WERI-Rb-1 (cell line): Measurements from ENCODE around the gene TXNL1.

Source experiments
- DNase-seq: peaks from one replicate; pipeline ENCODE4 v3.0.0-alpha.2; 2020
- H3K27ac ChIP-seq: fragments of 250-450 bp; sonication (Bioruptor Pico); 2 replicates; pipeline ENCODE4 v1.5.1; 2020; ENCODE audit warnings: mild to moderate bottlenecking, moderate library complexity
- H3K27me3 ChIP-seq: fragments of 250-450 bp; sonication (Bioruptor Pico); 2 replicates; pipeline ENCODE4 v1.5.1; 2021; ENCODE audit warnings: mild to moderate bottlenecking, low read depth, moderate library complexity; ENCODE audit not compliant: insufficient read depth, severe bottlenecking
- H3K36me3 ChIP-seq: fragments of 250-450 bp; sonication (Bioruptor Pico); 2 replicates; pipeline ENCODE4 v1.5.1; 2020; ENCODE audit warnings: mild to moderate bottlenecking, moderate library complexity
- H3K4me3 ChIP-seq: 2 replicates; pipeline ENCODE4 v1.5.1; 2011; ENCODE audit warnings: low read depth, mild to moderate bottlenecking, control low read depth, low read length
- H3K9me3 ChIP-seq: fragments of 250-450 bp; sonication (Bioruptor Pico); 2 replicates; pipeline ENCODE4 v1.5.1; 2021; ENCODE audit warnings: mild to moderate bottlenecking, moderate library complexity; ENCODE audit not compliant: severe bottlenecking
- CTCF ChIP-seq: IDR thresholded peaks from 2 replicates; pipeline ENCODE4 v1.5.1; 2011; ENCODE audit warnings: low read depth, mild to moderate bottlenecking, control low read depth, inconsistent platforms, low read length

TXNL1 gene

DNA sequence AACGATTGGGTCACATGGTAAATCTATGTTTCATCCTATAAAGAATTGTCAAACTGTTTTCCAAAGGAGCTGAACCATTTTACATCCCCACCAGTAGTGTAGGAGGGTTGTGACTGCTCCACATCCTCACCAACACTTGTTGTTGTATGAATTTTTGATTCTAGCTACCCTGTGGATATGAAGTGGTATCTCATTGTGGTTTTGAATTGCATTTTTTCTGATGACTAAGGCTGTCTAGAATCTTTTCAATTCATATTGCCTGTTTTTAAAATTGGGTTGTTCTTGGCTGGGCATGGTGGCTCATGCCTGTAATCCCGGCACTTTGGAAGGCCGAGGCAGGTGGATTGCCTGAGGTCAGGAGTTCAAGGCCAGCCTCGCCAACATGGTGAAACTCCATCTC, 44.5 kb downstream of the TXNL1 start:
- no peaks in the 10 kb centered on the region for H3K27me3 ChIP-seq
- no peak for DNase-seq
- no peaks in the 10 kb centered on the region; the same call in 1 of the 2 replicates for H3K36me3 ChIP-seq
- H3K4me3 ChIP-seq: no peak overlapping the region
- no peaks in the 10 kb centered on the region for H3K9me3 ChIP-seq
- no peak overlapping the region for H3K27ac ChIP-seq
- no peak for TF ChIP-seq CTCF

DNA sequence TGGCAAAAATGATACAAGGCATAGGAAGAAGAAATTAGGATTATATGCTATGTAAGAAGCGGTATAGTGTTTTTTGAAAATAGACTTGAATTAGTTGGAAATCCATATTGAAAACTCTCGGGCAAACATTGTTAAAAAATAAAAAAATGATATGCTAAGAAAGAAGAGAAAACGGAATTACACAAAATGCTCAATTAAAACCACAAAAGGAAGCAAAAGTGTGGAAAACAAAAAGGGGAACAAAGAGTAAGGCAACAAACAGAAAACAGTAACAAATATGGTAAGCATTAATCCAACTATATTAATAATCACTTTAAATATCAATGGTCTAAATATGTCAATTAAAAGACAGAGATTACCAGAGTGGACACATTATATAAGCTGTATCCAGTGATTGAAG, 58.4 kb downstream of the TXNL1 start:
- TF ChIP-seq CTCF: no peak
- no peak for DNase-seq
- no peak overlapping the region for H3K27ac ChIP-seq
- no peaks in the 10 kb centered on the region for H3K36me3 ChIP-seq
- no peak overlapping the region for H3K4me3 ChIP-seq
- H3K27me3 ChIP-seq: no peaks in the 10 kb centered on the region
- no peaks in the 10 kb centered on the region for H3K9me3 ChIP-seq

- no peak overlapping the region for H3K4me3 ChIP-seq
- TF ChIP-seq CTCF: no peak
- no peaks in the 10 kb centered on the region for H3K9me3 ChIP-seq
- no peaks in the 10 kb centered on the region for H3K36me3 ChIP-seq
- no peaks in the 10 kb centered on the region for H3K27me3 ChIP-seq
- no peak for DNase-seq
- H3K27ac ChIP-seq: no peak overlapping the region
These were observed 58.9 kb downstream of the TXNL1 start for GRCh38 chr18:56579451-56579850.

DNA sequence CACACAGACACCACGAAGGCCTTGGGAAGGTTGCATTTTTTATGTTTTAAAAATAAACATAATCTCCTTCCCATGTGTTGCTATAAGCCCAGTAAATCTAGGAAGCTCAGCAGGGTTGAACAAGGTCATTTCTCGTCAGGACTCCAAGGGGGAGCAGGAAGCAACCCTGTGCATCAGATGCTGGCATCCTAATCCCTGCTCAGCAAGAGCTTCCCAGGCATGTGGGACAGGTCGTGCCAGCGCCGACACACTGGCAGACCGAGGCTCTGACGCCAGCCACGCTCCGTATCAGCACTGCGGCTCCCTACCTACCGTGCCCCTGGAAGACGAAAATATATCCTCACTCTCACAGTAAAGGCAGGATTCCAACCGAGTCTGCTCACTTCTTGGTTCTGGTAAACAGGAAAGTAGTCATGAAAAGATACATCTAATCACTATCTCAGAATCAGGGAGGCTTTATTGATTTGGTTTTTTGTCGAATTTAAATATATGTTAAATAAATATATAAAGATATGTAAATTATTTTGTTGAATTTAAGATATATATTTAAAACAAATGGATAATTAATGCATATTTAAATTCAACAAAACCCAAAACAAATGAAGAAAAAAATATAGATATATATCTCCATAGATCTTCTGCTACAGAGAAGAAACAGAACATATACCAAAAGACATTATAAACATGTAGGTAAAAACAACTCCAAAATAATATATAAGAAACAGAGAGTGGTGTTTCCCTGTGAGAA, 61.4 kb downstream of the TXNL1 start:
- DNase-seq: peak; percentile 88
- Histone ChIP-seq H3K27ac (peak overlapping the region; percentile 52), H3K36me3 (no peaks in the 10 kb centered on the region), H3K9me3 (no peaks in the 10 kb centered on the region), H3K27me3 (no peaks in the 10 kb centered on the region), H3K4me3 (peak overlapping the region; percentile 40)
- no peak for TF ChIP-seq CTCF

GRCh38 chr18:56575819-56576663, 62.4 kb downstream of the TXNL1 start:
- no peaks in the 10 kb centered on the region for H3K36me3 ChIP-seq
- no peaks in the 10 kb centered on the region for H3K27me3 ChIP-seq
- peak; percentile 37; the same call in 1 of the 2 replicates for TF ChIP-seq CTCF
- H3K4me3 ChIP-seq: peak overlapping the region; percentile 40
- no peaks in the 10 kb centered on the region for H3K9me3 ChIP-seq
- no peak for DNase-seq
- H3K27ac ChIP-seq: peak overlapping the region; percentile 52
